RWPE2 (cell line): ENCODE results near the gene GRIN3B.

Experiments used
- ATAC-seq: fragments of 200-7000 bp; cut with Tn5 transposase; 3 replicates; pipeline ENCODE4 v1.9.1; 2021; ENCODE audit warnings: low read depth
- DNase-seq: peaks from one replicate; pipeline ENCODE4 v3.0.0-alpha.2; 2020; ENCODE audit warnings: low spot score
- H3K27ac ChIP-seq: fragments of 450-650 bp; 2 replicates; pipeline ENCODE4 v1.5.1; 2017; ENCODE audit warnings: mild to moderate bottlenecking; ENCODE audit not compliant: poor library complexity, severe bottlenecking
- H3K27me3 ChIP-seq: fragments of 250-450 bp; sonication (Bioruptor Pico); 2 replicates; pipeline ENCODE4 v1.5.1; 2021; ENCODE audit warnings: mild to moderate bottlenecking, moderate library complexity; ENCODE audit not compliant: insufficient read depth, poor library complexity, severe bottlenecking
- H3K36me3 ChIP-seq: fragments of 250-450 bp; sonication (Bioruptor Pico); 2 replicates; pipeline ENCODE4 v1.5.1; 2020; ENCODE audit warnings: low read depth, mild to moderate bottlenecking, moderate library complexity
- H3K4me1 ChIP-seq: fragments of 250-450 bp; sonication (Bioruptor Pico); 2 replicates; pipeline ENCODE4 v1.5.1; 2021; ENCODE audit warnings: mild to moderate bottlenecking, moderate library complexity; ENCODE audit not compliant: insufficient read depth, poor library complexity, severe bottlenecking
- H3K4me3 ChIP-seq: fragments of 250-450 bp; sonication (Bioruptor Pico); 2 replicates; pipeline ENCODE4 v1.5.1; 2021; ENCODE audit warnings: mild to moderate bottlenecking, moderate library complexity; ENCODE audit not compliant: severe bottlenecking
- H3K9me3 ChIP-seq: fragments of 250-450 bp; sonication (Bioruptor Pico); 2 replicates; pipeline ENCODE4 v1.5.1; 2021; ENCODE audit warnings: mild to moderate bottlenecking, moderate library complexity; ENCODE audit not compliant: severe bottlenecking
- TF ChIP-seq, protein P1 (sequence below): fragments of 450-650 bp; IDR thresholded peaks from one replicate; pipeline ENCODE4 v1.5.1; 2017; ENCODE audit warnings: mild to moderate bottlenecking, moderate library complexity; ENCODE audit not compliant: poor library complexity, severe bottlenecking

GRIN3B gene

DNA sequence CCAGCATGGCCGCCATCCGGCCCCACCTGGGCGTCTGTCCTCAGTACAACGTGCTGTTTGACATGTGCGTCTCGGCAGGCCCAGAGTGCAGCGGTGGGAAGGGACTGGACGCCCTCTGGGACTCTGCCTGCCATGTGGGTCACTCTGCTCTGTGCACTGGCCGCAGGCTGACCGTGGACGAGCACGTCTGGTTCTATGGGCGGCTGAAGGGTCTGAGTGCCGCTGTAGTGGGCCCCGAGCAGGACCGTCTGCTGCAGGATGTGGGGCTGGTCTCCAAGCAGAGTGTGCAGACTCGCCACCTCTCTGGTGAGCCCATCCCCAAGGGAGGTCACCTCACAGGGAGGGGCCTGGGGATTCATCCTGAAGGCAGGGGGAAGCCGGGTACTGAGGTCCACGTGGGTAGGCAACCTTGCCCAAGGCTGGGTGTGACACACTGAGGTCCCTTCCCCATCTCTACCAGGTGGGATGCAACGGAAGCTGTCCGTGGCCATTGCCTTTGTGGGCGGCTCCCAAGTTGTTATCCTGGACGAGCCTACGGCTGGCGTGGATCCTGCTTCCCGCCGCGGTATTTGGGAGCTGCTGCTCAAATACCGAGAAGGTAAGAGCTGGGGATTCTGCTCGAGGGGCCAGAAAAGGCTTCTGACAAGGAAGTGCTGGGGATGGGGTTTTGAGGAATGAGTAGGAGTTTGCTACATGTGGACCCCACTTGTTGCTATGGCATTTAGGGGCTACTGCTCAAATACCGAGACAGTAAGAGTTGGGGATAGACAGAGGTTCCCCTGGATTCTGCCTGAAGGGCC lies 51.0 kb downstream of the GRIN3B start:
- Histone ChIP-seq H3K9me3 (no peaks in the 10 kb centered on the region), H3K27ac (no peak overlapping the region), H3K27me3 (no peaks in the 10 kb centered on the region), H3K4me1 (no peaks in the 10 kb centered on the region), H3K36me3 (no peaks in the 10 kb centered on the region), H3K4me3 (no peak overlapping the region)
- no peak for ATAC-seq
- DNase-seq = no peak
- TF ChIP-seq, protein P1, sequence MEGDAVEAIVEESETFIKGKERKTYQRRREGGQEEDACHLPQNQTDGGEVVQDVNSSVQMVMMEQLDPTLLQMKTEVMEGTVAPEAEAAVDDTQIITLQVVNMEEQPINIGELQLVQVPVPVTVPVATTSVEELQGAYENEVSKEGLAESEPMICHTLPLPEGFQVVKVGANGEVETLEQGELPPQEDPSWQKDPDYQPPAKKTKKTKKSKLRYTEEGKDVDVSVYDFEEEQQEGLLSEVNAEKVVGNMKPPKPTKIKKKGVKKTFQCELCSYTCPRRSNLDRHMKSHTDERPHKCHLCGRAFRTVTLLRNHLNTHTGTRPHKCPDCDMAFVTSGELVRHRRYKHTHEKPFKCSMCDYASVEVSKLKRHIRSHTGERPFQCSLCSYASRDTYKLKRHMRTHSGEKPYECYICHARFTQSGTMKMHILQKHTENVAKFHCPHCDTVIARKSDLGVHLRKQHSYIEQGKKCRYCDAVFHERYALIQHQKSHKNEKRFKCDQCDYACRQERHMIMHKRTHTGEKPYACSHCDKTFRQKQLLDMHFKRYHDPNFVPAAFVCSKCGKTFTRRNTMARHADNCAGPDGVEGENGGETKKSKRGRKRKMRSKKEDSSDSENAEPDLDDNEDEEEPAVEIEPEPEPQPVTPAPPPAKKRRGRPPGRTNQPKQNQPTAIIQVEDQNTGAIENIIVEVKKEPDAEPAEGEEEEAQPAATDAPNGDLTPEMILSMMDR = no peak

DNA sequence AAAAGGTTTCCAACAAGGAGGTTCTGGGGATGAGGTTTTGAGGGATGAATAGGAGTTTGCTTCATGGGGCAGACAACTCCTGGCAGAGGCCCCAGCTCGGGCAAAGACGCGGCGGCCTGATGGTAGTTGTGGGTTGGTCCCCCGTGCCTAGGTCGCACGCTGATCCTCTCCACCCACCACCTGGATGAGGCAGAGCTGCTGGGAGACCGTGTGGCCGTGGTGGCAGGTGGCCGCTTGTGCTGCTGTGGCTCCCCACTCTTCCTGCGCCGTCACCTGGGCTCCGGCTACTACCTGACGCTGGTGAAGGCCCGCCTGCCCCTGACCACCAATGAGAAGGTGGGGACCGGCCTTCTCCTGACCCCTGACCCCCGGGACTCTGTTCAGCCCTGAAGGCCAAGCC lies 51.6 kb downstream of the GRIN3B start:
- no peaks in the 10 kb centered on the region for H3K4me1 ChIP-seq
- H3K4me3 ChIP-seq = no peak overlapping the region
- no peaks in the 10 kb centered on the region for H3K9me3 ChIP-seq
- H3K36me3 ChIP-seq = no peaks in the 10 kb centered on the region
- ATAC-seq (no peak), DNase-seq (no peak)
- H3K27me3 ChIP-seq = no peaks in the 10 kb centered on the region
- no peak overlapping the region for H3K27ac ChIP-seq
- TF ChIP-seq, protein P1 = no peak

DNA sequence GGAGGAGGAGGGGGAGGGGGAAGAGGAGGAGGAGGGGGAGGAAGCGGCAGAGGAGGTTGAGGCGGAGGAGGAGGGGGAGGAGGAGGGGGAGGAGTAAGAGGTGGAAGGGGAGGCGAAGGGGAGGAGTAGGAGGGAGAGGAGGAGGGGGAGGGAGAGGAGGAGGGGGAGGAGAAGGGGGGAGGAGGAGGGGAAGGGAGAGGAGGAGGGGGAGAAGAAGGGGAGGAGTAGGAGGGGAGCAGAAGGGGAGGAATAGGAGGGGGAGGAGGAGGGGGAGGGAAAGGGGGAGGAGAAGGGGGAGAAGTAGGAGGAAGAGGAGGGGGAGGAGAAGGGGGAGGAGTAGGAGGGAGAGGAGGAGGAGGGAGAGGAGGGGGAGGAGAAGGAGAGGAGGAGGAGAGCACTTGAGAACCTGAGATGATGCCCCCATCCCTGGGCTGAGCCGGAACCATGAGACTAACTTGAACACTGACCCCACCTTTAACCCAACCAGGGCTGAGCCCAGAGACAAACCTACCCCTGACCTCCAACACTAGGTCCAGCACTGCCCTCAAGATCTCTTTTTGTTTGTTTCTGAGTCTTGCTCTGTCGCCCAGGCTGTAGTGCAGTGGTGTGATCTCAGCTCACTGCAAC lies 52.2 kb downstream of the GRIN3B start:
- H3K4me1 ChIP-seq = no peaks in the 10 kb centered on the region
- H3K9me3 ChIP-seq = no peaks in the 10 kb centered on the region
- ATAC-seq = peak; percentile 21; the same call in 1 of the 3 replicates
- H3K27me3 ChIP-seq = no peaks in the 10 kb centered on the region
- H3K27ac ChIP-seq = no peak overlapping the region
- TF ChIP-seq, protein P1 = no peak
- no peak overlapping the region for H3K4me3 ChIP-seq
- H3K36me3 ChIP-seq = no peaks in the 10 kb centered on the region
- DNase-seq = no peak

DNA sequence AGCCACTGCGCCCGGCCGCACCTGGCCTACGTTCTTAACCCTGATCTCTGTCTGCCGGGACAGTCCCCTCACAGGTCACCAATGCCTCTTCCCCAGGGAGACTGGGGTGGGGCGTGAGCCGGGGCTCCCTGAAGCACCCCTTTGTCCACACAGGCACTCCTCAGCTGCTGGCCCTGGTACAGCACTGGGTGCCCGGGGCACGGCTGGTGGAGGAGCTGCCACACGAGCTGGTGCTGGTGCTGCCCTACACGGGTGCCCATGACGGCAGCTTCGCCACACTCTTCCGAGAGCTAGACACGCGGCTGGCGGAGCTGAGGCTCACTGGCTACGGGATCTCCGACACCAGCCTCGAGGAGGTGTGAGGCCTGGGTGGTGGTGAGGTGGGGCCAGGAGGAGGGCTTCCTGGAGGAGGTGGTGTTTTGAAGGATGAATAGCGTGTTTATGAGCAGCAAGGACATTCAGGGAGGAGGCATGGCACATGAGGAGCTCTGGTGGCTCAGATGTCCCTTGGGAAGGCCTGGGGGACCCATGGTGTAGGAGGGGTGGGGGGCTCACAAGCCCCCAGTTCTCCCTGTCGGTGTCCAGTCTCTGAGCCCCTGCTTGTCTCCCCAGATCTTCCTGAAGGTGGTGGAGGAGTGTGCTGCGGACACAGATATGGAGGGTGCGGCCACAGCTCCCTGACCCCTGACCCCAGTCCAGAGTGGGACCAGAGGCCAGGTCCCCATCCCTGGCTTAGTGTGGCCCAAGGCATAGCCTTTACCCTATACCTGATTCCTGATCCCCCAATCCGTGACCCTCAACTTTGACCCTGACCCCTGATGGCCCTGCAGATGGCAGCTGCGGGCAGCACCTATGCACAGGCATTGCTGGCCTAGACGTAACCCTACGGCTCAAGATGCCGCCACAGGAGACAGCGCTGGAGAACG lies 53.2 kb downstream of the GRIN3B start:
- no peak overlapping the region for H3K27ac ChIP-seq
- TF ChIP-seq, protein P1 = no peak
- no peak overlapping the region for H3K4me3 ChIP-seq
- no peaks in the 10 kb centered on the region for H3K36me3 ChIP-seq
- H3K9me3 ChIP-seq = no peaks in the 10 kb centered on the region
- H3K4me1 ChIP-seq = no peaks in the 10 kb centered on the region
- ATAC-seq (no peak), DNase-seq (no peak)
- no peaks in the 10 kb centered on the region for H3K27me3 ChIP-seq
